Stimulated activated CD8-positive, alpha-beta memory T cell treated with anti-CD3 and anti-CD28 coated beads, Interleukin-12 subunit alpha, Interleukin-12 subunit beta, amount 100 ng/mL, for 24 hours (primary cell): ENCODE measurements around the gene ADTRP.

Experiments
- DNase-seq: peaks from one replicate; pipeline ENCODE4 v3.0.0-alpha.2; 2020; ENCODE audit errors: extremely low read depth

Gene ADTRP

GRCh38 chr6:11778648-11779328, at the start of gene ADTRP:
Gene ADTRP (minus strand): TSS chr6:11778803. CDS start chr6:11778759, 44 bp downstream.
- DNase-seq, result no peak

- DNase-seq, result no peak
Measured at GRCh38 chr6:11826779-11827178, 48.2 kb upstream of the ADTRP start.

DNA sequence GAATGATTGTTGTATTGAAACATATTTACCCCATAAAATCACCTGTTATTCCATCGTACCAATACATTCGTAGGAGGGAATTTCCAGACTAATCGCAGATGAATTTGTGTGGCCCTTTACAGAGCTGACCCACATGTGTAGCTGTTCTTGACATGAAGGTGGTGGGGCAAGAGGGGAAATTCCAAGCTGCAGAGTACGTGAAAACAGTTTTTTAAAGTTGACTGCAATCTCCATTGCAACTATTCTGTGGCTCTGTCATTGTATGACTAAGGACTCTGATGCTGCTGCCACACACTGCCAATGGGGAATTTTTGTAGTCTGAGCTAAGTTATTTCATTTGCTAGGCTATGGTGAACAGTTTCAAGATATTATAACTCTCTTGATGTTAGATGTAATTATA, 46.4 kb upstream of the ADTRP start:
- no peak for DNase-seq

DNA sequence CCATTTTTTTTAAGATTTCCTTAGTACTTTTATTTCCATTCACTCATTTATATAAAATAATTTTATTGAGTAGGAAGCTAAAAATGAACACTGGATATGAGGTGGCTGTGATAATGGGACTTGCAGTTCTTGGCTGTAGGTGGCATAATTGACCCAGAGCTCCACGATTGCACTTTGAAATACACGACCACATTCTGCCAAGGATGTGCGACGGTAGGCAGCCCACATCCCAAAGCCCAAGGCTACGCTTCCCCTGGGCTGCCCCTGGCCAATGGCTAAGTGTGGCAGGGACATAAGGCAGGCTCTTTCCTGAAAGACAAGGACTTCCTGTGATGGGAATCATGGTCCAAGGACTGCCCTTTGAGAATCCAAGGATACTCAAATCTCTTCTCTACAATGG, 43.7 kb upstream of the ADTRP start:
- no peak for DNase-seq

- DNase-seq, result no peak
Measured at GRCh38 chr6:11821781-11822180, 43.2 kb upstream of the ADTRP start.

- no peak for DNase-seq
Measured at GRCh38 chr6:11820821-11821220, 42.2 kb upstream of the ADTRP start.

DNA sequence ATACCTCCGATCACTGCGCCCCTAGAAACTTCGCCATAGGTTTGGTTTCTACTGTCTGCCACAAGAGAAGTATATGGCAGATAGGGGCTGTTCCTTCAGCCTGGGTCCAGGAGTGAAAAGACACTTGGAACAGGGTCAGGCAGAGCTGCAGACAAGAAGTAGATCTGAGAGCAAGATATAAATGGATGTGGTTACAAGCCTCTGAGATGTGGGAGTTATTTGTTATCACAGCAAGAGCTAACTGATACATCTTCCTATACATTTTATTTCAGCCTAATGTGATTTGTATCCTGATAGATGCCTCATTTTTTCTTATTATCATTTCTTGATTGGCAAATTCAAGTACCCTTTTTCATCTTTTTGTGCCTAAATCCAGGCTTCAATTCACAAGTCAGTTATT, 40.9 kb upstream of the ADTRP start:
- DNase-seq, result no peak

DNA sequence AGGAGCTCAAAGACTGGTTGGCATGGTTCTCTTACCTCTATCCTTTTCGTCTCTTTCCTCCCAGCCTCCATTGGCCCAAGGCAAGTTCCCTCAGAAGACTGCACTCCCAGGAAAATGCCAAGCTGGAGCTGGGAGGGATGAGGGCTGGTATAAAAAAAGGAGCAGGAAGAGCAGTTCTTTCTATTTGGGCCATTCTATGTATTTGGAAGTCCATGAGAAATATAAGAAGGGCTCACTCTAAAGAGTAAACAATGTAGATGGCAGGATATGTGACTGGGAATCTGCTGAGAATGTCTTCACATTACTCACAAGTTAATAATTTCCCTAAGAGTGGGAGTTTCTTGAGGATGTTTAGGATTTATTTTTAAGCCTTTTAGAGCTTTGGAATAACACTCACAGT, 36.6 kb upstream of the ADTRP start:
- DNase-seq, result no peak

GRCh38 chr6:11814819-11815218, 36.2 kb upstream of the ADTRP start:
- DNase-seq, result no peak

- no peak for DNase-seq
Measured at GRCh38 chr6:11814106-11814505, 35.5 kb upstream of the ADTRP start.

- DNase-seq, result no peak
Measured at GRCh38 chr6:11813606-11814005, 35.0 kb upstream of the ADTRP start.

DNA sequence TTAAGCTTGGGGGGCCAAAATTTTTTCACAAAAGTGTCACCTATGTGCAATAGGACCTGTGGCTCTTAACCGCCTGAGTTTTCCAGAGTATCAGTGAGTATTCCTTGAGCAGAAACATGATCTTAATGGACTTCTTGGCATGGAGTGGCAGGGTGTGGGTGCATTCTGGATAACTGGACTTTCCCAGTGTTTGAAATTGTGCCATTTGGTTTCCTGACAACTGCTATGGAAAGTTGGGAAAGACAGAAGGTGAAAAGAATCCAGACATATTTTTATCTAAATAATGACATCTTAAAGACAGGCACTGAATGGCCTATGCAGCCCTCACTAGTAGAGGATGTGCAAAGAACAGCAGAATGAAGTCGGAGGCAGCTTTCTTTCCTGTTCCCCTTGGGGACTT, 34.3 kb upstream of the ADTRP start:
- no peak for DNase-seq

- no peak for DNase-seq
Measured at GRCh38 chr6:11812439-11812838, 33.8 kb upstream of the ADTRP start.

GRCh38 chr6:11811644-11812264, 33.2 kb upstream of the ADTRP start:
- DNase-seq, result no peak

DNA sequence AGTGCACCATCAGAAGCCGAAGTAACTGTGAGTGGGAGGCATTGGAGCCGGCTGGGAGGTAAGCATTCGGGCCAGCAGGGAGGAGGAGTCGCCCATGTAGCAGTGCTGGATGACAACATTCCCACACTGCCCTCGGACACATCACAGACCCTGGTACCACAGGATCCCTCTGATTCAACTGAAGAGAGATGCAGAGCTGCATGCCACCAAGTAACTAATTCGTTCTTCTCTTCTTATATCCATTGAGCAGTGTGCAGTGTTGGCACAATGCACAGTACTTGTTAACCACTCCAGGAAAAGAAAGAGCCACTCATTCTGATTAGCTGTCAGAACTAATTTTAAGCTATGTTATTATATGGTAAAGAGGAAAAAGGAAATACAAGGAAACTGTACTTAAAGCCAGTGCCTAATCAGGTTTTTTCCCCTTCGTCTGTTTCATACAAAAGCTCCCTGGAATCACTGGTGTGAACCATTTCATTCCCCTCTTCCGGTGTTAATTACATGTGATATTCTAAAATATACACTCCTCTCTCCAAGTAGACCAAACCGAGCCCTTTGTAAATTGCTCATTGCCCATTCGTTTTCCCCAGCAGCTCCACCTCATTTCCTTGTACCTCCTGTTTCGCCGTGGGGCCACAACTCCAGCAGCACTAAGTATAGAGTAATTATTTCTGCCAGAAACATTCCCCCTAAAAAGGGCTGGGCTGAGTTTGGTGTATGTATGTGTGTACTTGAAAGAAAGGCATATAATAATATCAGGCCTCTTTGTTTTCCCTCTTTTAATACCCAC, 32.4 kb upstream of the ADTRP start:
- no peak for DNase-seq

DNA sequence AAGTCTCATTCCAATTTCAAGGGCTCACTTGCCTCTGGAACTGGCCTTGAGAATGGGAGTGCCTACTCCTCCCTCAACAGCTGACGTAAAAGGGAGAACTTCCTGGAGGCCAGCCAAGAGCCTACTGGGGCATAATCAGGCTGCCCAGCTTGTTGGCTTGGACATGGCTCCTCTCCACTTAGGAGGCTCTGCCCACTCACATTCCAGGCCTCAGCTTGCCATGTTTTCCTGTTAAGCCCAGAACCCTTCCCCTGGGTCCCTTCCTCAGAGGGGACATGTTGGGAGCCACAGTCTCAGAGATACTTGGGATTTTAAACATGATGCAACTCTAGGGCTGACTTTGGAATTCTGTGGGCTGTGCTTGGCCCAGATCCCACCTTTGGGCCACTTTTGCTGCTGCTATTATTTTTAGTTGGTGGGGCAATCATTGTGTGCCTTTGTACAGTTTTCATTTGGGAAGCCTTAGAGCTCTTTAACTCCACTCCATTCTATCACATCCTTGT, 31.5 kb upstream of the ADTRP start:
- no peak for DNase-seq

- no peak for DNase-seq
Measured at GRCh38 chr6:11808054-11808453, 29.5 kb upstream of the ADTRP start.

- no peak for DNase-seq
Measured at GRCh38 chr6:11806561-11807317, 28.1 kb upstream of the ADTRP start.

DNA sequence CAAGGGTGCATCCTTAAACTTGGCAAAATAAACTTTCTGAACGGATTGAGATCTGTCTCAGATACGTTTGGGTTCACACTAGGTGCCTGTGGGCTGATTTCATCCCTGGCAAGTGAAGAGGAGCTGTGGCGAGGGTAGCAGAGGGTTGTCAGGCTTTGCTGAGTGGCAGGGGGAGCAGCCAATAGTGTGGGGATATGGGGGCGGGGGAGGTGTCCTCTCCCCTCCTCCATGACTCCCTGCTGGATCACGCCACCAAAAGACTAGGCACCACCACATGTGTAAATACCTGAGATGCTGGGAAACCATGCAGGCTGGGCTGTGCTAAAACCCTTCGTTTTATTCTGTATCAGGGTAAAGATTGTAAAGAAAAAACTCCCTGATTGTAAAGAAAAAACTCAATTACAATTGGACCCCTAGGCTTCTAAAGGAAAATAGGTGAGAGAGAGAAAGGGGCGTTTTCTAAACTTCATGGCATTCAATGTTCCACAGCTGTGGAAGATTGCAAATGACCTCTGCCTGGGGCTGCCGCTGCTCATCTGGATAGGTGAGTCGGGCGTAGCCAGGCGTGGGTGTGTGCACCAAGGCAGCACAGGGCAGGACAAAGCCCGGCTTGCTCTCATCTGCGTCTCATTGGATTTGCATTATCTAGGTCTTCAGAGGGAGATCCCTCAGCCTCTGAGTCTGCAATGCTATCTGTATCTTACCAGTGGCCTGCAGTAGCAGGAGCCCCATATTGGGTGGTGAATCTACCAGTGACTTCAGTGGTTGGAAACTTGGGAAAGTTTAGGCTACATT, 26.9 kb upstream of the ADTRP start:
- DNase-seq, result no peak

GRCh38 chr6:11804701-11805100, 26.1 kb upstream of the ADTRP start:
- DNase-seq, result no peak

DNA sequence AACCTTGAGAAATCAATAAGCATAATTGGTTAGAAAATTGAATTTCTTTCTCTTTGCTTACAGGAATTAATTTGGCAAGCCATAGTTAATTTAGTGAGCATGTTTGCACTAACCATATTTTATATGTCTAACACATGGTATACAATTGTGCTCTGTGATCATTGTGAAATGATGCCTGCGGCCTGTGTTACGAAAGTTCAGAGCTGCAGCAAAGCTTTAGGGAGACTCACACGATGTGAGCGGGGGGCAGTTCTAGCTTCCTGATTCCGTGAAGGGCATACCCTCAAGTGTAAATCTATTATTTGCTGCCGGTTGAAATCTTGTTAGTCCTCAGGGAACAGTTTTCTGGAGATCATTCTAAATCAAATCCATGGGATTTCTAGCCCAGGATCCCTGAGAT, 25.5 kb upstream of the ADTRP start:
- DNase-seq, result no peak
